D721Med (cell line): Measurements from ENCODE around the gene GASK1B.

Source experiments
- DNase-seq: peaks from one replicate; pipeline ENCODE4 v3.0.0; 2011; ENCODE audit warnings: low spot score; ENCODE audit not compliant: insufficient read length
- FAIRE-seq: peaks from 2 replicates; lab custom pipeline; 2011; peaks lifted over from hg19 to GRCh38; lab: Jason Lieb, UNC
- TF ChIP-seq, protein P1 (sequence below): IDR thresholded peaks from 2 replicates; pipeline ENCODE4 v1.5.1; 2012; ENCODE audit warnings: mild to moderate bottlenecking, control low read depth; ENCODE audit not compliant: insufficient read depth; ENCODE audit errors: missing control alignments

The GASK1B gene

DNA sequence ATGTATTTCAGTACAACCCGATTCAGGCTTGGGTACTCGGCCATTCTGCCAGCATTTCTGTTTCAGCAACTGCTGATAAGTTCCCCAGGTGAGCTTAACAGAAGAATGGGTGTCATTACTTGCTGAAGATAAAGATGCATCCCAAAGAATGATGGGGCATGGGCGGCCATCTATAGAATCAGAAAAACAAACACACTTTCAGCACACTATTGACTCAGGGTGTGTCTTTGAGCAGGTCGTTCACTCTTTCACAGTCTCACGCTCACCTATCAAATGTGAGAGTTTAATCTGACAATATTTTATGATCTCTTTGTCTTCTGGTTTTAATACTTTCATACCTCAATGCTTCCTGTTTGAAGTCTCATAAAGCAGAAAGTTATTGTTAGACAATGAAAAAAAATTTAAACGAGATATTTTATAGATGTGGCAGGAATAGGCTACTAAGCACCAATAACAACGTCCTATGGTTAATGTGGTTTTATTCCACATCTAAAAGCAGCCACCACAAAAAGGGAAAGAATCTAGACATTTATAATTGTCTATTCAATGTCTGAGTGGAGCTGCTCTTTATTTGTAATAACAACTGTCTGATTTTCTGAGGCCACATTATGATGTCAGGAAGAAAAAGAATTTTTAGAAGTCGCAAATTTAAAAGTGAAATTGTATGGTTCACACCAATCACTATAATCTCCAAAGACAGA, 17.0 kb downstream of the GASK1B start:
- TF ChIP-seq, protein P1, sequence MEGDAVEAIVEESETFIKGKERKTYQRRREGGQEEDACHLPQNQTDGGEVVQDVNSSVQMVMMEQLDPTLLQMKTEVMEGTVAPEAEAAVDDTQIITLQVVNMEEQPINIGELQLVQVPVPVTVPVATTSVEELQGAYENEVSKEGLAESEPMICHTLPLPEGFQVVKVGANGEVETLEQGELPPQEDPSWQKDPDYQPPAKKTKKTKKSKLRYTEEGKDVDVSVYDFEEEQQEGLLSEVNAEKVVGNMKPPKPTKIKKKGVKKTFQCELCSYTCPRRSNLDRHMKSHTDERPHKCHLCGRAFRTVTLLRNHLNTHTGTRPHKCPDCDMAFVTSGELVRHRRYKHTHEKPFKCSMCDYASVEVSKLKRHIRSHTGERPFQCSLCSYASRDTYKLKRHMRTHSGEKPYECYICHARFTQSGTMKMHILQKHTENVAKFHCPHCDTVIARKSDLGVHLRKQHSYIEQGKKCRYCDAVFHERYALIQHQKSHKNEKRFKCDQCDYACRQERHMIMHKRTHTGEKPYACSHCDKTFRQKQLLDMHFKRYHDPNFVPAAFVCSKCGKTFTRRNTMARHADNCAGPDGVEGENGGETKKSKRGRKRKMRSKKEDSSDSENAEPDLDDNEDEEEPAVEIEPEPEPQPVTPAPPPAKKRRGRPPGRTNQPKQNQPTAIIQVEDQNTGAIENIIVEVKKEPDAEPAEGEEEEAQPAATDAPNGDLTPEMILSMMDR, result no peak
- no peak for DNase-seq
- no peak for FAIRE-seq

- no peak for DNase-seq
- TF ChIP-seq, protein P1, result no peak
- no peak for FAIRE-seq
These were observed 25.7 kb downstream of the GASK1B start for GRCh38 chr4:158147151-158147550.

DNA sequence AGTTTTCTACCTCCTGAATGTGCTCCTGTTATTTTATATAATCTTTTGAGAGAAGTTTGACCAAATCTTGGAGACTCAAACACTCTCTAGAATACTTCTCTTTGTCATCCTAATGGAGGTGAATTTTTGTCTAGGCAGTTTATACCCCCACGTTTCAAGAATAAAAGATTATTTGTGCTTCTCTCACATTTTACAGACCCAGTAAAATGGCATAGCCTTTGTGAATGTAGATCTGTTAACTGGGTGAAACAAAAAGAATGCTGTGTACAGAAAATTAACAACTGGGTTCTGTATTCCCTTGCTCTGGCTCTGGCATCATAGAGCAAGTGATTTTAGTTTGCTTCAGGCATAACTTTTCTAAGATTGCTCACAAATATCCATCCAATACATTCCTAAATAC, 26.1 kb downstream of the GASK1B start:
- DNase-seq (no peak), FAIRE-seq (no peak)
- TF ChIP-seq, protein P1, result no peak

GRCh38 chr4:158139086-158139485, 33.7 kb downstream of the GASK1B start:
- TF ChIP-seq, protein P1, result no peak
- DNase-seq, result no peak
- FAIRE-seq, result no peak

DNA sequence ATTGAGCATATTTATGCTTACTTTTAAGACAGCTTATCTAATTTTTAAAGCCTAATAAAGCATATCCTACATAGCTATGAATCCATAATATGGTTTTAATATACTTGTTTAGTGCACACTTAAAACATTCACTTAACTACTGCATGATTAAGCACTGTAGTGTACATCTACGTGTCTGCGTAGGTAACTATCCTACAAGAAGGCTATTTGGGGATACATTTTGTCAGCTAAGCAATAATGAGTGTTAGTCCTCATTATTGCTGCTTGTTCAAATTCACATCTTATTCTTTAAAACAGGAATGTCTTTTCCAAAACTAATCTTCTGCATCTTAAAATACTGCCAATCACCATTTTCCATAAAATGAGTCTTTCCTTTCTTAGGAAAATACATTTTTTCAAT, 38.6 kb downstream of the GASK1B start:
- FAIRE-seq (no peak), DNase-seq (no peak)
- TF ChIP-seq, protein P1, result no peak

DNA sequence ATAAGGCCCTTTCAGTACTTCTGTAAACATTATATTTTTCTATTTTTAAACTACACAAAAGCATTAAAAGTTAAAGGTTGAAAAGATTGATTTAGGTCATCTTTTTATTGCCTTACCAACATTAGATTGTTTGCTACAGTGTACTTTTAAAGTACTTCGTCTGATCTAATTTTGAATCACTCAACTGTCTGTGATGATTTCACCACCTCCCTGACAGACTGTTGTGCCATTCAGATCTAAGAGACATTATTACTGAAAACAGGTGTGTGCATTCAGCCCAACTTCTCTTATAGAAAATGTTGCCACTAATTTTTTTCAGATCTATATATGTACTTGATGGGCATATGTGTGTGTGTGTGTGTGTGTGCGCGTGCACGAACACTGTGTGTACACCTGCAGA, 39.3 kb downstream of the GASK1B start:
- FAIRE-seq, result no peak
- TF ChIP-seq, protein P1, result no peak
- no peak for DNase-seq

DNA sequence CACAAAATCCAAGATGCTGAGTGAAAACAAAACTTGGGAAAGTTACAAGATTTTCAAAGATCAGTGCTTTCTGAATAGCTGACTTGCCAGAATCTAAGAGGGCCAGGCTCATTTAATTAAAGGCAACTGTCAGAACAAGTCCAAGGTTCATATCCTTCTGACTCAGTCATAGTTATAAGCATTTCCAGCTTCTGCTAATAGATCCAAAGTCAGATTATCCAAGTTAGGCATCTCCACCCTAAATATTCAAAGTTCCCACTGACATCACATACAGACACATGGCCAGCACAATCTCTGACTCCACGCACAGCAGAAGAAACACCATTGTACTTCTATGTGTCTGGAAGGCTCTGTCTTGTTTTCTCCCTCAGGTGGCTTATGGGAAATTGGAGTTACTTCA, 41.8 kb downstream of the GASK1B start:
- DNase-seq (no peak), FAIRE-seq (no peak)
- TF ChIP-seq, protein P1, result no peak
